GM18867 (cell line): ENCODE data around the gene RUNX2.

Source experiments
- ATAC-seq: cut with Tn5 transposase; IDR thresholded peaks from one replicate; pipeline ENCODE4 v1.9.1; 2021; ENCODE audit warnings: mild to moderate bottlenecking, moderate library complexity; ENCODE audit not compliant: unreplicated experiment

The RUNX2 gene

DNA sequence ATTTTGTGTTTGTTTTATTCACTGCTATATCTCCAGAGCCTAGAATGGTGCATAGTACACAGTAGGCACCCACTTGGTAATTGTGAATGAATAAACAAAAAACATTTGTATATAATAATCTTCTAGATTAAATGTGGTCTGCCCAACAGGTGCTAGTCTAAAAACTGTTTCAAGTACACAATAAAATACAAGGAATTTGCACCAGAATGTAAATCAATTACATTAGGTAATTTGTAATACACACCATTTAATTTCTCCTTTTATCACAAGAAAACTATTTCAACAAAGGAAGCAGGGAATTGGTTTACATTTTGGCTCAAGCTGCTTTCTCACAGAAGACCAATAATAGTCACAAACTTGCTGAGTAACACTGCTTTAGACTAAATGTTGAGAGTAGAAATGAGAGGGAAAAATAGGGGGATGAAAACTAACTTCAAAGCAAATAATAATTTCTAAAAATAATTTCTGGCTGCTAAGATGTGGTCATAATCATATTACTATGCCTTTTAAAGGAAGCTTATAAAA is 22.1 kb downstream of the RUNX2 start:
- ATAC-seq, result no peak

- no peak for ATAC-seq
Observed at GRCh38 chr6:45351076-45351475, 22.9 kb downstream of the RUNX2 start.

DNA sequence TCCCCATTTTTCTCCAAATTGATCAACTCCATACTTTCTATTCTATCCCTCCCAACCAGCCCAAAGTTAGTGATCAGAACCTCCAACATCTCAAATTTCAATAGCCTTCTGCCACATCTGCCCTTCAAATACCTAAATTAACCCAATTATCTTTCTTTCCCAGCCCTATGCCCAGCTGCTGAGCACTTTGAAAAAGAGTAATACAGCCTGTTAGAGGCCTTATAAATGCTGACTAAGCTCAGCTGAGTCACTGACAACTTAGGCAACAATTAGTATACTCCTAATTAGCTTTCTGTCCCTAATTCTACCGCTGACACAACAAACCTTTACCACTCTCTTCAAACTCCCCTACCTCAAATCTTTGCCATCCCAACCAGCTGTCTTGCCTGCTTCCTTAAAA is 23.5 kb downstream of the RUNX2 start:
- no peak for ATAC-seq

GRCh38 chr6:45353654-45354053 is 25.5 kb downstream of the RUNX2 start:
- no peak for ATAC-seq

- ATAC-seq, result no peak
Observed at GRCh38 chr6:45364466-45364865, 36.3 kb downstream of the RUNX2 start.

DNA sequence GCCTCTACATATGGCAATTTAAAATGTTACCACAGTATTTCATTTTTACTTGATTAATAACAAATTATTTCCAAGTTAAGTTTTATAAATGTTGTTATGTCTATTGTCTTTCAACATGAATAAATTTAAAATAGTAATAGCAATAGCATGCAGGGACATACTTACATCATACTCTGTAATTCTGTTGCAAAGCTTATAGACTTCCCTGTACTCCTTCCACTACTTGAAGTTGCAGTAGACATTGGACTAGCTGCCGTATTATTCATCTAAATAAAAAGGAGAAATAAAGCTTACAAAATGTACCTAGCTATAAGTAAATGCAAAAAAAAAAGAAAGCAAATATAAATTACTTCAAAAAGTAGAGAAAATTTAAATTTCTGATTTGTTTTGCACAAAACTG is 36.9 kb downstream of the RUNX2 start:
- ATAC-seq, result no peak

DNA sequence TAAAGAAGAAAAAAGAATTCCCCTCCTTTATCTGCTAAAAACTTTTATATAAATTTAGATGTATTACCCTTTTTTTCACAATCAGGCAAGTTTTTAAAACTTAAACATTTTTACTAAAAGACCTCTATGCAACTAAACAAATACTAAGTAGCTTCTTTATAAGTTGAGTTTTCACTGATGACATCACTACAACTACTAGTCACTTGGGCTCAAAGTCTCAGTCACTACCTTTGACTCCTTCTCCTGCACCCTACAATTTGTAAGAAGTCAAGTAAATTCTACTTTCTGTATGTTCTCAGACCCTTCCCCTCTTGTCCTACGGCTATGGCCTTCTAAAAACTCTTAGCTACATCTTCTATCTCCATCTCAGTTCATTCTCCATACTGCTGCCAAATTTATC is 38.4 kb downstream of the RUNX2 start:
- no peak for ATAC-seq

DNA sequence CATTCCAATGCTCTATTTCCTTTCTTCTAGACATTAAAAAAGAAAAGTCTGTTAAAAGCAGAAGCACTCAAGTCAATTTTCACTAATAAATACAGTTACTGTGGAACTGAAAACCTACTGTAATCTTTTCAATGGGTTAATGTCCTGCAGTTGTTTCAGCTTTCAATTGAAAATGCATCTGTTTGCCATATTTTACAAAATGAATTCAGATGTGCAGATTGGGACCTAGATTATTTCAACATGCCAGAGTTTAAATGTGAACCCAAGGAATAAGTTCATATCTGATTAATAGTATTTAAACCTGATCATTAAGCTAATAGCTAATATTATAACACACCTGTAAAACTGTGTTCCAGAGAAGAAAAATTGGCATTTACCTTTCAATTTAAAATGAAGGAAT is 39.9 kb downstream of the RUNX2 start:
- no peak for ATAC-seq

GRCh38 chr6:45369870-45370269 is 41.7 kb downstream of the RUNX2 start:
- no peak for ATAC-seq

GRCh38 chr6:45371924-45372573 is 43.9 kb downstream of the RUNX2 start:
- no peak for ATAC-seq

GRCh38 chr6:45375449-45375848 is 47.3 kb downstream of the RUNX2 start:
- ATAC-seq, result no peak

- no peak for ATAC-seq
Observed at GRCh38 chr6:45376310-45377042, 48.3 kb downstream of the RUNX2 start.

GRCh38 chr6:45377043-45377553 is 49.0 kb downstream of the RUNX2 start:
- ATAC-seq, result peak; percentile 4

DNA sequence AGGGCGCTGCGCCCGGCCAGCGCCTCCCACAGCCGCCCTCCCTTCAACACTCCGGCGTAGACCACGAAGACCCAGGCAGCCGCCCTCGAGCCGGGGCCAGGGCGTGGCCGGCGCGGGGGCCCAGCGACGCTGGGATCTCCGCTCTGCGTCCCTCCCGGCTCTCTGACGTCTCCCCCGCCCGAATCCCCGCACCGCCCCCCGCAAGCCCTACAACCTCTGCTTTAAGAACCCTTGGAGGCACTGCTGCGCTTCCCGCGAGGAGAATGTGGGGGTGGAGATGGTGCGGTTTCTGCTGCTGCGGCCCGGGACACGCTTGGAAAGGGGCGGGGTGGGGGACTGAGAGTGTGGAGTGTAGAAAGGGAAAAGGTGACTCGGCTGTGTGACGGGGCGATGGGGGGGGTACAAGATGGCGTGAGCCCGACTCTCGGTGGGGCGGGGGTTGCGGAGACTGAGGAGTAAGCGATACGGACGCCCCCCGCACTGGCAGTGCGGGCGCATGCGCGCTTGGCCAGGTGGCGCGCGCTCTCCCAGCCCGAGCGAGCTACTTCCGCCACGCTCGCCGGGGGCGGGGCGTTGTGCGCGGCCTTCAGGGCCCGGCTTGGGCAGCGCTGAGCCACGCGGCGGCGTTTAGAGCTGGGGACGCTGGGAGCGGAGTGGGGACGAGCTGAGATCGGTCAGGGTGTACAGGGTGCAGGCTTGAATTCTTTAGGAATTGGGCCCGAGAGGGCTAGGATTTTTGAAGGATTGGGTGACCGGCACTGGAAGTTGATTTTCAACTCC is 49.6 kb downstream of the RUNX2 start, which contains the start of gene SUPT3H:
Gene SUPT3H, minus strand, starts transcription at position 381 of the 780 bp plus-strand sequence.
- peak; percentile 91 for ATAC-seq

DNA sequence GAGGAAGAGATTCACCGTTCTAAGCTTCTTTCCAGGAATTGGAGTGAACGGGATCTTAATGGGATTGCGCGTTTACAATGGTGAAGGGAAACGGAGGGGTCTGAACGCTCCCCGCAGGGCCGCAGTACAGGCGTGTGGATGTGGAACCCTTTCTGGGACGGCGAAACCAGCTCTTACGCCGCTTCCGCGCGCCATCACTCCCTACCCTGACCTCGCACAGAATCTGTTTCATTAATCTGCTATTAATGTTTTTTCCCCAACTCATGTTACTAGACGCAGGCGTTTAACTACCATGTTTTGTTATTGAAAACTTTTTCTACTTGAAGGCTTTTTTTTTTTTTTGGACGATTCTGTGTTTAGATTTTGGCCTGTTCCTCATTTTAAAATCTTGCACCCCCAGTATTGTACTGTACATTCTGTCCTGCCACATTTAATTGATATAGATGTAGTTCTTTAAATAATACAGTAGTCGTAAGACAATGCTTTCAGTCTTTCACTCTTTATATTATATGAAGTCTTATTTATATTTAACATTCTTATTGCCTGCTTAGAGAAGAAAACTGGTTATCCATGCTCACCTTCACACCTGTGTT is 50.3 kb downstream of the RUNX2 start:
- ATAC-seq, result peak; percentile 30

GRCh38 chr6:45382391-45382790 is 54.3 kb downstream of the RUNX2 start:
- ATAC-seq, result no peak

DNA sequence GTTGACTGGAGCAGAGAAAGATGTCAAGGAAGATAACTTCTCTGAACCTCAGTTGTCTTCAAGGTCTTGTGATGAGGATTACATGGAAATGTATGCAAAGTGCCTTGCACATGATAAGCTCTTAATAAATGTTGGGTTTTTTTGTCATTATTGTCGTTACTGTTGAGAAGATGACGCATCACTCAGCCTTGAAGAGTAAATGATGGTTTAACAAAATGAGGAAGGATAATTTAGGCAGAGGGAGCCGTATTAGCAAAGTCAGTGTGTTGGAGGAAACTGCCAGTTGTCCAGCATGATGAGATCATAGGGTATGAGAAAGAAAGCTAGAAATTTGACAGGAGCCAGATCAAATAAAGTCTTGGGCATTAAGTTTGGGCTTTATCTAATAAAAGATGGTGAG is 58.4 kb downstream of the RUNX2 start:
- ATAC-seq, result no peak

DNA sequence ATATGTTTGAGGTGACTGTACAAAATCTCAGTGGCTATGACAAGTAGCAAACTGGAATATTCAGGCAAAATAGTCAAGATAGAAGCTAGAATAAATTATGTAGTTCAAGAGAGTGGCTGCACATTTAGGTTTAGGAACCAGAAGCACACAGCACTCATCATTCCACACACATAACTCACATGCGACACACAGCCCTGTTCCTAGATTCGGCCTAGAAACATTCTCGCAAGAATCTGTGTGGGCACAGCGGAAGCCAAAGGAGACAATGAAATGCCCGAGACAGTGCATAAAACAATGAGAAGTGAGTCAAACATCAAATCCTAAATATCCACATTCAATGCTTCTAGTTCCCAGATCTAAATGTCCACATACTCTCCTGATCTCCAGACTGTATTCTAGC is 59.1 kb downstream of the RUNX2 start:
- ATAC-seq, result no peak

GRCh38 chr6:45388328-45388727 is 60.2 kb downstream of the RUNX2 start:
- ATAC-seq, result no peak

DNA sequence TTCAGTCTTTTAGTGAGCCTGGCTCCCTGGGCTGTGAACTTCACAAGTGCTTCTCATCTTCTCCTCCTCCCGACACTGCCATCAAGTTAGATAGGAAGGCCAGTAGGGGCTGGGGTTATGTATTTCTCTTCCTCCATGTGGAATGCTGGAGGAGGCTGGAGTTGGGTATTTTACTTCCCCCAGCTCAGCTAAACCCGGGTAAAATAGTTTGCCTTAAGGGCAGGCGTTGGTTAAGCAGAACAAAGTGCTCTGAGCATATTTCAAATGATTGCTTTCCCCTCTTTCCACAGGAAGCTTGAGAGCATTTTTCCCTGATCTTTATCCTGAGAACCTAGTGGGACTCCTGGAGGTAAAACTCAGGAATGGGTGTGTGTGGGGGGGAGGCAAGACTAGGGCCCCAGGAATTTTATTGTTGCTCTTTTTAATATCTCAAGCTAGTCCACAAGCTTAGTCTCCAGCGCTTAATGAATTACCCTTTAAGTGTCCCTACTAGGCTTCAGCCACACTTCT is 66.5 kb downstream of the RUNX2 start:
- no peak for ATAC-seq
